GM12892 (cell line): ENCODE data around the gene PSMB1.
"Not testable (repeated sequence)": the region's sequence is repeated elsewhere in the genome, so short reads cannot be mapped to it uniquely, and the experiment has no call there.

Experiments
- DNase-seq: peaks from one replicate; pipeline ENCODE4 v3.0.0; 2011; ENCODE audit not compliant: insufficient read length
- FAIRE-seq: peaks from 2 replicates; lab custom pipeline; 2011; peaks lifted over from hg19 to GRCh38; lab: Jason Lieb, UNC
- POLR2A ChIP-seq: IDR thresholded peaks from 2 replicates; pipeline ENCODE4 v1.6.1; 2011; ENCODE audit warnings: low read depth, low read length, control low read depth
- POLR2AphosphoS5 ChIP-seq: IDR thresholded peaks from 2 replicates; pipeline ENCODE4 v1.6.1; 2011; ENCODE audit warnings: low read depth, low read length, control low read depth
- TAF1 ChIP-seq: IDR thresholded peaks from 2 replicates; pipeline ENCODE4 v1.6.1; 2011; ENCODE audit warnings: low read depth, mild to moderate bottlenecking, control low read depth, low read length, borderline replicate concordance

The PSMB1 gene

DNA sequence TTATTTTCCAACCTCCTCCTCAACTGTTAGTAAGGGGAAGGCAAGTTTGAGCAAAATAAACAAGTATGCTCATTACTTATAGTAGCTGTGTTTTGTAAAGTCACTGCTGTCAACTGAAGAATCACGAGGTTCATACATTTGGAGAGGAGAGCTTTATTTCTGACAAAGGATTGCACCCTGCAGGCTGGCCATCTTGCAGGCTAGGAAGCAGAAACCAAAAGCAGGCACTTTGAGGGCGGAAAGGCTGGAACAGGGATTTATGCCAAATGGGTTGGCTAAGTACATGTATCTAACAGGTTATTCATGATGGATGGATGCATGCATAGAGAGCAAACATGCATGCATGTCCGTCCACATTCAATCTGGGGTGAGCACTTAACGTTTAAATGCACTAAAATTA, 46.7 kb downstream of the PSMB1 start:
- no peak for FAIRE-seq
- TF ChIP-seq TAF1 (no peak), POLR2AphosphoS5 (no peak), POLR2A (no peak)
- DNase-seq, result no peak

DNA sequence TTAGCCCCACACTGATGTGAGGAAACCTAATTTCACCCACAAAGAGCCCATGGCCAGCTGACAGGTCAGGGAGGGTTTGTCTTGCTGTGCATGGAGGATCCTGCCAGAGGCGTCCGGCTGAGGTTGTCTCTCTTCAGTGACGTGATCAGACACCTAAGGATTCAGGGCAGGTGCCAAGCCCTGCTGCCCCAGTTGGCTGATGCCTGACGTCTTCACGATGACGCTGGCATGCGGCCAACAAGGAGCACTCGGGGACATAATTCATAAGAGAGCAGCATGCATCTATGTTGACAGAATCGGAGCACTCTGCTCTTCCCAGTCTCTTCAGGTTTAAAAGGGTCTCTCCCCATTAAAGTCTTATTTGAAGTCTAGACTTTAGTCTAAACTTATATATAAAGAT, 47.8 kb downstream of the PSMB1 start:
- FAIRE-seq, result no peak
- no peak for TF ChIP-seq POLR2AphosphoS5
- DNase-seq, result no peak

DNA sequence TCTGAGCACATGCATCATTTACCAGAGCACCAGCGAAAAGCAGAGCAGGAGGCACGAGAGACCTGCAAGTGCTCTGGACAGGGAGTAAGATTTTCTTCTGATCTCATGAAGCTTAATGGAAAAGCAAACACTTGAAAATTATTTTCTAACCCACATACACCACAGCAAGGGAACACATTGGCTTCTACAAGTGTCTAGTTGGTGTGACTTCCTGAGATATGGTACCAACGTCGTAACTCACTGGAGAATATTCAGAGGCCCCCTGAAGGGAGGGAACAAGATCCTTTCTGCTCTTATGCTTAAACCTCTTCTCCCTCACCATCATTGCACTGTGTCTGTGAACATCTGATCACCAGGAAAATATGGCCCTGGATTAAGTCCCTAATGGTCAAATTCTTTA, 48.6 kb downstream of the PSMB1 start:
- TF ChIP-seq POLR2AphosphoS5, result no peak
- no peak for TF ChIP-seq POLR2A
- no peak for TF ChIP-seq TAF1
- FAIRE-seq (no peak), DNase-seq (no peak)

DNA sequence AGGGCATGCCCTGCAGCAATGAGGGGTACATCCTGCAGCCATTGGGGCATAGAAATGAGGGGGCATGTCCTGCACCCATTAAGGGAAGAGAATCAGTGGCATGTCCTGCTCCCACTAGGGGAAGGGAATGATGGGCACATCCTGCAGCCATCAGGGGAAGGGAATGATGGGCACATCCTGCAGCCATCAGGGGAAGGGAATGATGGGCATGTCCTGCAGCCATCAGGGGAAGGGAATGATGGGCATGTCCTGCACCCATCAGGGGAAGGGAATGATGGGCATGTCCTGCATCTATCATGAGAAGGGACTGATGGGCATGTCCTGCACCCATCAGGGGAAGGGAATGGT, 49.7 kb downstream of the PSMB1 start:
- FAIRE-seq, result no peak
- no peak for DNase-seq
- TF ChIP-seq TAF1 (no peak), POLR2A (no peak), POLR2AphosphoS5 (no peak)

DNA sequence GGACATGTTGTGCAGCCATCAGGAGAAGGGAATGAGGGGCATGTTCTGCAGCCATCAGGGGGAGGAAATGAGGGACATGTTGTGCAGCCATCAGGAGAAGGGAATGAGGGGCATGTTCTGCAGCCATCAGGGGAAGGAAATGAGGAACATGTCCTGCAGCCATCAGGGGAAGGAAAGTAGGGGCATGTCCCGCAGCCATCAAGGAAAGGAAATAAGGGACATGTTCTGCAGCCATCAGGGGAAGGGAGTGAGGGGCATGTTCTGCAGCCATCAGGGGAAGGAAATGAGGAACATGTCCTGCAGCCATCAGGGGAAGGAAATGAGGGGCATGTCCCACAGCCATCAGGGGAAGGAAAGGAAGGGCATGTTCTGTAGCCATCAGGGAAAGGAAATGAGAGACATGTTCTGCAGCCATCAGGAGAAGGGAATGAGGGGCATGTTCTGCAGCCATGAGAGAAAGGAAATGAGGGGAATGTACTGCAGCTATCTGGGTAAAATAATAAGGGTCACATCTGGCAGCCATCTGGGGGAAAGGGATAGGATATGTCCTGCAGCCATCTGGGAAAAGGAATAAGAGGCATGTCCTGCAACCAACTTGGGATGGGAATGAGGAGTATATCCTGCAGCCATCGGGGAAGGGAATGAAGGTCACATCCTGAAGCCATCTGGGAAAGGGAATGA, 50.2 kb downstream of the PSMB1 start:
- not testable (repeated sequence) for FAIRE-seq, DNase-seq

DNA sequence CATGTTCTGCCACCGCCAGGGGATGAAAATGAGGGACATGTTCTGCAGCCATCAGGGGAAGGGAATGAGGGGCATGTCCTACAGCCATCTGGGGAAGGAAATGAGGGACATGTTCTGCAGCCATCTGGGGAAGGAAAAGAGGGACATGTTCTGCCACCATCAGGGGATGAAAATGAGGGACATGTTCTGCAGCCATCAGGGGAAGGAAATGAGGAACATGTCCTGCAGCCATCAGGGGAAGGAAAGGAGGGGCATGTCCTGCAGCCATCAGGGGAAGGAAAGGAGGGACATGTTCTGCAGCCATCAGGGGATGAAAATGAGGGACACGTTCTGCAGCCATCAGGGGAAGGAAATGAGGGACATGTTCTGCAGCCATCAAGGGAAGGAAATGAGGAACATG, 50.8 kb downstream of the PSMB1 start:
- not testable (repeated sequence) for DNase-seq, FAIRE-seq

DNA sequence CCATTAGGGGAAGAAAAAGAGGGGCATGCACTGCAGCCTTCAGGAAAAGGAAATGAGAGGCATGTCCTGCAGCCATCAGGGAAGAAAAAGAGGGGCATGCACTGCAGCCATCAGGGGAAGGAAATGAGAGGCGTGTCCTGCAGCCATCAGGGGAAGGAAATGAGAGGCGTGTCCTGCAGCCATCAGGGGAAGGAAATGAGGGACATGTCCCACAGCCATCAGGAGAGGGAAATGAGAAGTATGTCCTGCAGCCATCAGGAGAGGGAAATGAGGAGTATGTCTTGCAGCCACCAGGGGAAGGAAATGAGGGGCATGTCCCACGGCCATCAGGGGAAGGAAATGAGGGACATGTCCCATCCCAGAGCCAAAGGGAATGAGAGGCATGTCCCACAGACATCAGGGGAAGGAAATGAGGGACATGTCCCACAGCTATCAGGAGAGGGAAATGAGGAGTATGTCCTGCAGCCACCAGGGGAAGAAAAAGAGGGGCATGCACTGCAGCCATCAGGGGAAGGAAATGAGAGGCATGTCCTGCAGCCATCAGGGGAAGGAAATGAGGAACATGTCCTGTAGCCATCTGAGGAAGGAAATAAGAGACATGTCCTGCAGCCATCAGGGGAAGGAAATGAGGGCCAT, 52.0 kb downstream of the PSMB1 start:
- no peak for FAIRE-seq
- TF ChIP-seq POLR2A (no peak), POLR2AphosphoS5 (no peak), TAF1 (no peak)
- DNase-seq, result no peak

DNA sequence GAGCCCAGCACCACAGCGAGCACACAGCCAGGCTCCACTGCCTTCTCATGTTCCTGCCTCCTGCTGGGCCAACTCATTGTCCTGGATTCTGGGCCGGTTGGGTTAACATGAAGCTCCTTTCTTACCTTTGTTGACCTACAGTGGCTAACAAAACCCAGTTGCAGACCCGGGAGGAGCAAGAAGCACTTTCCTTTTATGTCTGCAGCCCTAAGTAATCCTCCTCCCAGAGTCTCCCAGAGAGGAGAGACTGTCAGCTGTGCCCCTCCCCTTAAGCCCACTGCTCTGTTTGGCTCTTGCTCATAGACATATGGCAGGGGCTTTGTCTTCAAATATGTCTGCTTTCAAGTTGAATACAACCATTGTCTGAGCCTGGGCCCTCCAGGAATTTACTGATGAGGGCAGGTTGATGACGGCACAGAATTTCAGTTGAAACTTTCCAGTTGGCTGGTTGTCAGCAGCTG, 55.2 kb downstream of the PSMB1 start:
- TF ChIP-seq TAF1 (no peak), POLR2AphosphoS5 (no peak), POLR2A (no peak)
- DNase-seq (no peak), FAIRE-seq (no peak)

DNA sequence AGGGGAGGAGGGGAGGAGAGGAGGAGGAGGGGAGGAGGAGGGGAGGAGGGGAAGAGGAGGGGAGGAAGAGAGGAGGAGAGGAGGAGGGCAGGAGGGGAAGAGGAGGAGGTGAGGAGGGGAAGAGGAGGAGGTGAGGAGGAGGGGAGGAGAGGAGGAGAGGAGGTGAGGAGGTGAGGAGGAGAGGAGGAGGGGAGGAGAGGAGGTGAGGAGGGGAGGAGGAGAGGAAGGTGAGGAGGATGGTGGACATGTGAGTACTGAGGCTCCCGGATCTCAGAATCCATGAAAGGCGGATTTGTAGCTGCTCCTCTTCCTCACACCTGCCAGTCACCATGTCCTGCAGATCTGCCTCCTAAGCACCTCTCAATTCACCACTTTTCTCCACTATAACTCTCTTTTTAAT, 59.8 kb downstream of the PSMB1 start:
- DNase-seq (no peak), FAIRE-seq (no peak)
- no peak for TF ChIP-seq POLR2AphosphoS5
- TF ChIP-seq POLR2A, result no peak
- no peak for TF ChIP-seq TAF1

DNA sequence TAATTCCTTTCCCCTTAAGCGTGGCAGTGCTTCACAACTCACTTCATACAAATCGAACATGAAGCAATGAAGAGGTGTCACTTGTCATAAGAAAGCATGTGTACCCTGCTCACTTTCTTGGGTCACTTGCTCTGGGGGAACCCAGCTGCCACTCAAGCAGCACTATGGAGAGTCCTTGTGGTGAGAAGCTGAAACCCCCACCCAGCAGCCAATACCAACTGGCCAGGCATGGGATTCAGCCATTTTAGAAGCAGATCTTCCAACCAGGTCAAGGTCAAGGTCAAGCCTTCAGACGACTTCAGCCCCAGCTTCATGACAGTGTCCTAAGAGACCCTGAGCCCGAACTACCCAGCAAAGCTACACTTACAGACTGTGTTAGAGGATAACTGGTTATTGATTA, 62.8 kb downstream of the PSMB1 start:
- no peak for DNase-seq
- TF ChIP-seq POLR2AphosphoS5, result no peak
- no peak for TF ChIP-seq TAF1
- TF ChIP-seq POLR2A, result no peak
- no peak for FAIRE-seq

DNA sequence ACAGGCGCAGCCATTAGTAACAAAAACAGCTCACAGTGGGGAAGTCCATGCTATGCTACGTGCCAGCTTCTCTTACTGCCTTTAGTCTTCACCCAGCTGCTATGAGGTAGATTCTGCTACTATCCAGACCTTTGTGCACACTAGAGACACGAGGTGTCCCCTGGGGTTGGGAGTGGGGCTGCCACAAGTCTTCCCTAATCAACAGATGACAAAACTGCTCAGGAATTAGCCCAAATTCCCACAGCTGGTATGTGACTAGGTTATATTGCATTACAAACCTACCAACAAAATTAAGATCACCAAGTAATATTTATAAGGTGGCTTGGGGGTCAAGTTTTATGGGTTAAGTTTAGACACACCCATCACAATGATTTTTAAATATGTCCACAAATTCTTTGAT, 63.3 kb downstream of the PSMB1 start:
- TF ChIP-seq TAF1 (no peak), POLR2AphosphoS5 (no peak), POLR2A (no peak)
- no peak for DNase-seq
- FAIRE-seq, result no peak

DNA sequence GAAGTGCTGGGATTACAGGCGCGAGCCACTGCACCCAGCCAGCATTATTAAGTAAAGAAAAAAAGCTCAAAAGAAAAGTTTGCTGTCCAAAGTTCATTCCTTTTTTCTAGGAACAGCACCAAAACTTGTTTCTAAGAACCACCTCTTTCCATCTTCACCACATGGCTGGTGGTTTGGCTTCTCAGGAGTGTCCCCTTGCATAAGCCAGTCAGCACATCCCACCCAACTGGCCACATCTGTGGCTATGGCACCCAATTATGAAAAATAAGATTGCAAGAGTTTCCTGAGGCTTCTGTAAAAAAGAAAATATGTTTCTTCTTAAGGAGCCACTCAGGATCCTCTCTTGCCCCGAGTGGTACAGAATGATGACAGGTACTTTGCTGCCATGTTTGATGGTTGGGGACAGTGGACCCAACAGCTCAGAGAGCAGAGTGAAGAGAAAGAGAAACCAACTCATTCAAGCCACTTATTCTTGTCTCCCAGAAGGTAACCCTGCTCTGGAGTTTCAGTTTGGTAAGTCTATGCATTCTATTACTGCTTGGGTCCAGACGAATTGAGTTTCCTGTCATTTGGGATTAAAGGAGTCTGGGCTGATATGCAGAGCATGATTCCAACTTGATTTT, 65.3 kb downstream of the PSMB1 start:
- TF ChIP-seq TAF1 (no peak), POLR2A (no peak), POLR2AphosphoS5 (no peak)
- FAIRE-seq (no peak), DNase-seq (no peak)
